GM19372 (cell line): ENCODE results near the gene ANKS3.
"Not testable (repeated sequence)": the region's sequence is repeated elsewhere in the genome, so short reads cannot be mapped to it uniquely, and the experiment has no call there.

Experiments
- ATAC-seq: cut with Tn5 transposase; IDR thresholded peaks from one replicate; pipeline ENCODE4 v1.9.1; 2021; ENCODE audit warnings: mild to moderate bottlenecking, low read depth, moderate library complexity; ENCODE audit not compliant: unreplicated experiment

Gene ANKS3

DNA sequence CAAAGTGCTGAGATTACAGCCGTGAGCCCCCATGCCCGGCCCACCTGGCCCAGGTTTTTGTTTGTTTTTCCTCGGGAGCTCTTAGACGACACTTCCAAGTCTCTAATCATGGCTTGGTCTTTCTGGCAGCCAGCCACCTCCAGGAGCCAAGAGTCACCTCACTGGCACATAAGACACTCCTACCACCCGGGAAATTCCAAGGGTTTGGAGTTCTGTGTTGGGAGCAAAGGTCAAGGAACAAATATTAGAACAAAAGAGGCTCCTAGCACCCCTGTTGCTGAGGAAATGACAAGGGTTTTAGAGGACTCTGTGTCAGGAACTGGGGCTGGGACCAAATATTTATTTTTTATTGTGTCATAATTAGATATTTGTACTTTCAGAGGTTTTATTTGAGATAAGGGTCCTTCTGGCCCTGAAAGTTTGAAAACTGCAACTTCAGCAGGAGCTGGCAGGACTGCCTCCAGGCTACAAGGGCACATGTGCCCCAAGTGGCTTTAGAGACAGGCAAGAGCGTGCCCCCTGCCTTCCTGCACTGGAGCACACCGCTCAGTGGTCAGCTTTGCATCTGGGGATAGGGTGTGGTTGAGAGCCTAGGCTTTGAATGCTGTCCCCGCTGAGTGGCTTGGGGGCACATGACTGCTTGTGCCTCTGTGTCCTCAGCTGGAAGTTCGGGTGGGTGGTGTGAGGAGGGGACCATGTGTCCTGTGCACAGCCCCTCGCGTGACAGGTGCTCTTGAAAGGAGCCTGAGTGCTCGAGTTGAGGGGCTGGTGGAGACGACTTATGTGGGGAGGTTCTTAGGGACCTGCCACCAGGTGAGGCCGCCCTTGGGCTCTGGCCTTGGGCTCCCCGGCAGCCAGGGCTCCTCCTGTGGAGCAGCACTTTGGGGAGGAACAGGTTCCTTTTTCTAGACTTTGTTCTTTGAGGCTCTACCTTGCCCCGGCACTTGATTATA, 79.8 kb downstream of the ANKS3 start:
- no peak for ATAC-seq

DNA sequence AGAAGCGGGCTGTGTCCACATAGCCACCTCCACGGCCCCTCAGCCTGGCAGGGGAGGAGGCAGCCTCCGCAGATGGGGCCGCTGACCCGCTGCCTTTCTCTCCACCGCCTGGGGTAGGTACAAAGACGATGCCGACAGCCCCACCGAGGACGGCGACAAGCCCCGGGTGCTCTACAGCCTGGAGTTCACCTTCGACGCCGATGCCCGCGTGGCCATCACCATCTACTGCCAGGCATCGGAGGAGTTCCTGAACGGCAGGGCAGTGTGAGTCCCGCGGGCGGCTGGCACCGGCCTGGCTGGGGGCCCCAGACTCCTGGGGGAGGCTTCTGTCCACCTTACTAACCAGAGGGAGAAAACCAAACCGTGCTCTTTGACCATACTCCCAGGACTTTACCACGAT, 81.5 kb downstream of the ANKS3 start:
- ATAC-seq = no peak

DNA sequence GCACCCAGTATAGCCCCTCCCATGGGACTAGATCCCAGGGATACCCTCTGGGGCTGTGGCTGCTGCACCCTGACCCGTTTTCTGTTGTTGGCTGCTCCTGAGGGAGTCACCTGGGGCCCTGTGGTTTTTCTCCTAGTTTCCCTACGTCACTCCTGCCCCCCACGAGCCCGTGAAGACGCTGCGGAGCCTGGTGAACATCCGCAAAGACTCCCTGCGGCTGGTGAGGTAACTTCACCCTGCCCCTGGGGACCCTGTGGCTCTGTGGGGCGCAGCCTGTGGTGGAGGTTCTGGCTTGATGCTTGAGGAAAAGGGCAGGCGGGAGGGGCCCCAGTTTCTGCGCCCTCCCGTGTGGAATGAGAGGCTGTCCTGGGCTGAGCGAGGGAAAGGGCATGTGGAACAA, 82.2 kb downstream of the ANKS3 start:
- no peak for ATAC-seq

DNA sequence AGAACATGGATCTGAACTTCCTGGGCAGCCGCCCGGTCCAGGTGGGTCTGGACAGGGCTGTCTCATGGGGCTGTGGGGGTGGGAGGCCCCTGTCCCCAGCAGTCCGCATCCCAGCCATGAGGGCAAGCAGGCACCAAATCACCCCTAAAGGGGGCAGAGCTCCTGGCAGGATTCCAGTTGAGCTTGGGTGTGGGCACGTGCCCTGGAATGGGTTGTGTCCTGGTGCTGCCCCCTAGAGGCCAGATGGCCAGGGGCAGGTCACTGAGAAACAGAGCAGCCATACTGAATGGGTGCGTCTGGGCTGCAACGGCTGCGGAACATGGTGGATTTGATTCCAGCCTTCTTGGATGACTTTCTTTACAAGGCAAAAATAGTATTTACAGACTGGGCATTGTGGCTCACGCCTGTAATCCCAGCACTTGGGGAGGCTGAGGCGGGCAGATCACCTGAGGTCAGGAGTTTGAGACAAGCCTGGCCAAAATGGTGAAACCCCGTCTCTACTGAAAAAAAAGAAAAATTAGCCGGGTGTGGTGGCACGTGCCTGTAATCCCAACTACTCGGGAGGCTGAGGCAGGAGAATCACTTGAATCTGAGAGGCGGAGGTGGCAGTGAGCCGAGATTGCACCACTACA, 83.5 kb downstream of the ANKS3 start:
- not testable (repeated sequence) for ATAC-seq

DNA sequence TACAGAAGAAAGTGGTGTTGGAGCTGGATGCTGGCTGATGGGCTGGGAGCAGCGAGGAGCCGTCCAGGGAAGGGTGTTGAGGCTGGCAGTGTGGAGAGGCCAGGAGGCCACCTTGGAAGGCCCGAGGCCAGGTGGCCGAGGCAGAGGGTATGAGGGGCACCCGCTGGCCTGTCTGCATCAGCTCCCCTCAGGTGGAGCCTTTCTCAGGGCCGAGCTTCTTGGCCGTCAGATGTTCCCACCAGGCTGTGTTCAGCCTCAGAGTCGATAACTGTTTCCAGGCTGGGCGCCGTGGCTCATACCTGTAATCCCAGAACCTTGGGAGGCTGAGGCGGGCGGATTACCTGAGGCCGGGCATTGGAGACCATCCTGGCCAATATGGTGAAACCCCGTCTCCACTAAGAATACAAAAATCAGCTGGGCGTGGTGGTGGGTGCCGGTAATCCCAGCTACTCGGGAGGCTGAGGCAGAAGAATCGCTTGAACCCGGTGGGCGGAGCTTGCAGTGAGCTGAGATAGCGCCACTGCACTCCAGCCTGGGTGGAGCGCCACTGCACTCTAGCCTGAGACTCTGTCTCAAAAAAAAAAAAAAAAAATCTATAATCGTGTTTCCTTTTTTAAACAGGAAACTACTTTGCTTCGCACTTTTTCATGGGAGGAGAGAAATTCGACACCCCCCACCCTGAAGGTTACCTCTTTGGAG, 84.2 kb downstream of the ANKS3 start:
- no peak for ATAC-seq

DNA sequence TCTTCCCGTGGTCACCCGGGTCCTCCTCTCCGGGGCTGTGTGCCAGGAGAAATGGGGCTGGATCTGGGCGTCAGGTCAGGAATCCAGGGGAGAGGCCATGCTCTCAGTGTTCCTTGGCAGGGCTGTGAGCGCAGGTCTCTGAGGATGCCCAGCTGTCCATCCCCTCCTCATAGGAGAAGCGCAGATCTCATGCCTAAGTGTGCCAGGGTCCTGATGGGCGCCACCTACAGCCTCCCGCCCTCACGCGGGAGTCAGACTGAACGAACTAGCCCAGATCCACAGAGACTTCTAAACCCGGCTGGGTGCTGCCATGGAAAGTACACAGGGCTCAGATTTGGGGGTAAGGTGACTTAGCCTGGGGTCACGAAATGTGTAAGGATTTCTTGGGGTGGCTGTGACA, 85.2 kb downstream of the ANKS3 start:
- no peak for ATAC-seq

DNA sequence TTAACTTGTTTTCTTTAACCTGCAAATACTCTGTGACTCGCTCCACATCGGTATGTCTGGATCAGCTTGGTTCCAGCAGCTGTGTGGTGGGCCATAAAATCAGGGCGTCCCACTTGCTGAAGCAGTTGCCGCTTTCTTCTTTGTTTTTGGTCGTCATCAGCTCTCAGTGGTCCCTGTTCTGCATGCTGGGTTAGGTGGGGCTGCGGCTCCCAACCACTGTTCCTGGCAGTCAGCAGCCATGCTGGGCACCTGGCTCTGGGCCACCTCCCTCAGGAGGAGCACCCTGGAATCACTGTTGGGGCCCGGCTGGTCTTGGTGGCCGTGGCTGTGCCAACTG, 86.5 kb downstream of the ANKS3 start:
- ATAC-seq = no peak

DNA sequence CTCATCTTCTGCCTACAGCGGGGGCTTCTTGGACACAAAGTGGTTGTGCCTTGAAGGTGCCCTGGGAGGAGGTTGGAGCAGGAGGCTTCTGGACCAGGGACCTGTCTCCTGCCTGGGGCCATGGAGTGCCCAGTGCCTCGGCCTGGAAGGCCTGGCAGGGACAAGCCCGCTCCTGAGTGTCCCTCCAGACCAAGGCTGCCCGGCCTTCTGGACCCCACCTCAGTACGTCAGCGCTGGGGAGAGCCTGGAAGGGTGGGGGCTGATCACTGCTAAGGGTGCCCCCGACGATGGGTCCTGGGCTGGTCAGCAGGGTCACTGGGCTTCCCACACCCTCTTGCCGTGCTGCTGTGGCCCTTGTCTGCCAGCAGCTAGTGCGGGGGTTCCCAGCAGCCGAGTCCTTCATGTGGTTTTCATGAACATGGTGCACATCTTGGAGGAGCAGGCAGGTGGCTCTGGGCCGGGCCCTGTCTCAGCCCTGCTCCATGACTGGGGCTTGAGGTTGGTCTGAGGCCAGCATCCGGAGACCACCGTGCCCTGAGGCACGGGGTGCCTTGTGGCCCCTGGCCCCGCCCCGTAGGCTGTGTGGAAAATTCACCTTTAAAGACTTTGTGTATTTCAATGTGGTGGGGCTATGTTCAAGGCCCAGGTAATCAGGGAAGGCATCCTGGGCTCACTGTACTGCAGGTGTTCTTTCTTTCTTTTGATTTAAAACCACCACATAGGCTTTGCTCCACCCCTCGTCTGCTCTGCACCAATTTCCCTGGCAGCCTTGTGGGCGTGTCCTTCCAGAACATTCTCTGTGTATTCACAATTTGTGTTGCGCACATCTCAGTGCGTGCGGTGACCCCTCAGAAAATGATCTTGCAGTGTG, 87.1 kb downstream of the ANKS3 start:
- no peak for ATAC-seq
